CD14-positive monocyte (primary cell): Measurements from ENCODE around the gene FOXK2. TPM values are rescaled to one million over a fixed set of nuclear protein-coding genes. Genes with fewer than 3 reads are reported as not detected.

ENCODE experiments used
- DNase-seq, 3 donors: peaks; one replicate each; pipeline ENCODE4 v3.0.0-alpha.2; 2011 to 2022
- H2AFZ ChIP-seq: 2 replicates; pipeline ENCODE4 v1.6.0; 2012; ENCODE audit warnings: mild to moderate bottlenecking, low read depth, low read length, inconsistent platforms; ENCODE audit not compliant: insufficient read depth, poor library complexity, severe bottlenecking
- H3K27ac ChIP-seq, 2 donors: 1 replicate in 1 of 2; 2 replicates in 1 of 2; pipeline ENCODE4 v1.5.1; 2012 to 2013; ENCODE audit warnings: low read length in 2 of 2, control low read depth in 1 of 2, inconsistent platforms in 1 of 2, low read depth in 1 of 2, mild to moderate bottlenecking in 1 of 2
- H3K27me3 ChIP-seq, 2 donors: one replicate each; pipeline versions ENCODE4 v1.6.0 to v1.6.1; 2011 to 2013; ENCODE audit warnings: low read length in 2 of 2; ENCODE audit not compliant: control insufficient read depth in 2 of 2, insufficient read depth in 2 of 2
- H3K36me3 ChIP-seq, 2 donors: replicated peaks in 1 of 2; 1 replicate in 1 of 2; 2 replicates in 1 of 2; pipeline versions ENCODE4 v1.5.1 to v1.6.1; 2012 to 2013; ENCODE audit warnings: low read length in 2 of 2, control low read depth in 1 of 2, inconsistent platforms in 1 of 2, mild to moderate bottlenecking in 1 of 2; ENCODE audit not compliant: insufficient read depth in 2 of 2, control insufficient read depth in 1 of 2
- H3K4me1 ChIP-seq, 2 donors: 1 replicate in 1 of 2; 2 replicates in 1 of 2; pipeline versions ENCODE4 v1.5.1 to v1.6.1; 2012 to 2013; ENCODE audit warnings: low read length in 2 of 2, control low read depth in 1 of 2, inconsistent platforms in 1 of 2, mild to moderate bottlenecking in 1 of 2, moderate library complexity in 1 of 2; ENCODE audit not compliant: insufficient read depth in 2 of 2, control insufficient read depth in 1 of 2
- H3K4me2 ChIP-seq: replicated peaks from 2 replicates; pipeline ENCODE3; 2012; ENCODE audit warnings: low read length, moderate library complexity, mild to moderate bottlenecking; ENCODE audit not compliant: poor library complexity, severe bottlenecking; ENCODE audit errors: extremely low read depth
- H3K4me3 ChIP-seq, 3 experiments: fragments of 200-600 bp in 1 of 3; sonication (generic) in 1 of 3; replicated peaks in 1 of 3; 1 replicate in 2 of 3; 2 replicates in 1 of 3; pipeline ENCODE4 v1.5.1; 2011 to 2013; ENCODE audit warnings: low read length in 3 of 3, mild to moderate bottlenecking in 3 of 3, control low read depth in 2 of 3, low read depth in 2 of 3, inconsistent platforms in 1 of 3, moderate library complexity in 1 of 3
- H3K79me2 ChIP-seq: 2 replicates; pipeline ENCODE4 v1.6.0; 2012; ENCODE audit warnings: mild to moderate bottlenecking, control low read depth, inconsistent platforms, low read length, moderate library complexity; ENCODE audit not compliant: insufficient read depth
- H3K9ac ChIP-seq: 2 replicates; pipeline ENCODE4 v1.6.0; 2017; ENCODE audit warnings: low read length, mild to moderate bottlenecking; ENCODE audit not compliant: insufficient read depth, poor library complexity, severe bottlenecking
- H3K9me3 ChIP-seq, 2 donors: replicated peaks in 1 of 2; 1 replicate in 1 of 2; 2 replicates in 1 of 2; pipeline versions ENCODE4 v1.5.1 to v1.6.1; 2012 to 2013; ENCODE audit warnings: low read length in 2 of 2, control low read depth in 1 of 2; ENCODE audit not compliant: control insufficient read depth in 1 of 2, insufficient read depth in 1 of 2
- H4K20me1 ChIP-seq: 2 replicates; pipeline ENCODE4 v1.6.0; 2012; ENCODE audit warnings: mild to moderate bottlenecking, low read length, control low read depth, moderate library complexity; ENCODE audit not compliant: insufficient read depth
- H3K27ac Mint-ChIP-seq, 7 donors: one replicate each; pipeline ENCODE4 v1.8.0; 2020; ENCODE audit warnings: mild to moderate bottlenecking in 7 of 7, mixed read lengths in 7 of 7, moderate library complexity in 6 of 7, inconsistent platforms in 2 of 7
- H3K27me3 Mint-ChIP-seq, 3 donors: one replicate each; pipeline ENCODE4 v1.8.0; 2021 to 2022; ENCODE audit warnings: low read depth in 3 of 3, mild to moderate bottlenecking in 3 of 3, mixed read lengths in 3 of 3, moderate library complexity in 3 of 3, inconsistent platforms in 1 of 3
- H3K36me3 Mint-ChIP-seq, 2 donors: one replicate each; pipeline ENCODE4 v1.8.0; 2020; ENCODE audit warnings: mixed read lengths in 2 of 2, inconsistent platforms in 1 of 2, mild to moderate bottlenecking in 1 of 2
- H3K4me1 Mint-ChIP-seq: one replicate; pipeline ENCODE4 v1.8.0; 2020; ENCODE audit warnings: mild to moderate bottlenecking, mixed read lengths
- H3K4me3 Mint-ChIP-seq, 2 donors: one replicate each; pipeline ENCODE4 v1.8.0; 2020; ENCODE audit warnings: mild to moderate bottlenecking in 2 of 2, mixed read lengths in 2 of 2, moderate library complexity in 1 of 2
- H3K9me3 Mint-ChIP-seq, 7 donors: one replicate each; pipeline ENCODE4 v1.8.0; 2020 to 2022; ENCODE audit warnings: mixed read lengths in 7 of 7, mild to moderate bottlenecking in 6 of 7, moderate library complexity in 6 of 7, inconsistent platforms in 2 of 7
- WGBS: methylation state at CpG from one replicate; pipeline ENCODE4 v1.1.5; 2013; ENCODE audit warnings: missing lambda C conversion rate; ENCODE audit not compliant: insufficient coverage; 5-methylcytosine and 5-hydroxymethylcytosine counted together
- intact Hi-C, 2 donors: fragments of 100-400 bp; cut with micrococcal nuclease; formaldehyde crosslinking; loops; one replicate each; pipeline versions ENCODE4 v1.15.0 to v1.15.1; 2023
- polyA plus RNA-seq, 3 donors: library from polyadenylated mRNA; depleted of rRNA in 1 of 3; unstranded in 2 of 3; stranded (reverse) in 1 of 3; fragments of 300-500 nt in 2 of 3; fragments of >200 nt in 1 of 3; fragmentation: Illumina TruSeq in 2 of 3; gene quantifications; 1 replicate in 2 of 3; 2 replicates in 1 of 3; pipeline ENCODE4 v1.2.3, GENCODE V29; 2012 to 2021
- TF ChIP-seq, protein P1 (sequence below): fragments of 200-600 bp; IDR thresholded peaks from one replicate; pipeline ENCODE4 v1.8.0; 2022; ENCODE audit warnings: antibody characterized with exemption, mild to moderate bottlenecking

Gene FOXK2
- polyA plus RNA-seq, 3 donors, result 3.5 to 18.4 (median 4.7) TPM

DNA sequence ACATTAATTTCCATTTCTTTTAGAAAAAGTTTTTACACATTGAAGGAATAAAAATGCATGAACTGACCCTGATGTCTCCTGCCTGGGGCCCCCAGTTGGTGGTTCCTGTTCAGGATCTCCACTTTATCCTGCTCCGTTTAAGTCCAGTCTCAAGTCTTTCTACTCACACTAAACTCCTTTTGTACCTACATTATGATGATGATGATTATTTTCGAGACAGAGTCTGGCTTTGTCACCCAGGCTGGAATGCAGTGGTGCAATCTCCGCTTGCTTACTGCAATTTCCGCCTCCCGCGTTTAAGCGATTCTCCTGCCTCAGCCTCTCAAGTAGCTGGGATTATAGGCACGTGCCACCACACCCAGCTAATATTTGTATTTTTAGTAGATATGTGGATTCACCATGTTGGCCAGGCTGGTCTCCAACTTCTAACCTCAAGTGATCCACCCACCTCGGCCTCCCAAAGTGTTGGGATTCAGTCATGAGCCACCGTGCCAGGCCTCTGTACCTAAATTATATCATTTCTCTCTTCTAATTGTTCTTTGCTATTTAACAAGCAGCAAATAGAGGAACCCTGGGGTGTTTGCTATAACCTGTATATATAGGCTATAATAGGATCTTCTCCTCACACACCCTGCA lies 2.2 kb upstream of the FOXK2 start:
- H3K27ac ChIP-seq, result no peak overlapping the region
- peaks cover 19% of the 10 kb centered on the region for H3K4me1 Mint-ChIP-seq
- peaks cover 2 to 4% of the 10 kb centered on the region in 2 donors for H3K36me3 Mint-ChIP-seq
- H3K4me3 Mint-ChIP-seq, result no peak overlapping the region
- no peak overlapping the region for H3K4me2 ChIP-seq
- TF ChIP-seq, protein P1, sequence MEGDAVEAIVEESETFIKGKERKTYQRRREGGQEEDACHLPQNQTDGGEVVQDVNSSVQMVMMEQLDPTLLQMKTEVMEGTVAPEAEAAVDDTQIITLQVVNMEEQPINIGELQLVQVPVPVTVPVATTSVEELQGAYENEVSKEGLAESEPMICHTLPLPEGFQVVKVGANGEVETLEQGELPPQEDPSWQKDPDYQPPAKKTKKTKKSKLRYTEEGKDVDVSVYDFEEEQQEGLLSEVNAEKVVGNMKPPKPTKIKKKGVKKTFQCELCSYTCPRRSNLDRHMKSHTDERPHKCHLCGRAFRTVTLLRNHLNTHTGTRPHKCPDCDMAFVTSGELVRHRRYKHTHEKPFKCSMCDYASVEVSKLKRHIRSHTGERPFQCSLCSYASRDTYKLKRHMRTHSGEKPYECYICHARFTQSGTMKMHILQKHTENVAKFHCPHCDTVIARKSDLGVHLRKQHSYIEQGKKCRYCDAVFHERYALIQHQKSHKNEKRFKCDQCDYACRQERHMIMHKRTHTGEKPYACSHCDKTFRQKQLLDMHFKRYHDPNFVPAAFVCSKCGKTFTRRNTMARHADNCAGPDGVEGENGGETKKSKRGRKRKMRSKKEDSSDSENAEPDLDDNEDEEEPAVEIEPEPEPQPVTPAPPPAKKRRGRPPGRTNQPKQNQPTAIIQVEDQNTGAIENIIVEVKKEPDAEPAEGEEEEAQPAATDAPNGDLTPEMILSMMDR, result no peak
- H4K20me1 ChIP-seq, result peaks cover 22% of the 10 kb centered on the region
- no peaks in the 10 kb centered on the region for H3K9me3 ChIP-seq
- no peak overlapping the region for H2AFZ ChIP-seq
- peak in 2 of 3 donors; percentile 15 to 27 for DNase-seq
- H3K4me1 ChIP-seq, result peaks cover 20 to 26% of the 10 kb centered on the region in 2 donors
- no peak overlapping the region for H3K9ac ChIP-seq
- H3K4me3 ChIP-seq, result no peak overlapping the region
- no peaks in the 10 kb centered on the region for H3K36me3 ChIP-seq
- peak overlapping the region in 6 of 7 donors; percentile 23 to 62 (median 34) for H3K27ac Mint-ChIP-seq
- intact Hi-C loops, result loop anchor here in 1 of 2 donors (5.0 kb wide), 1 partner anchor 35 kb away; no protein-coding TSS in a partner anchor
- H3K27me3 ChIP-seq, result no peaks in the 10 kb centered on the region
- H3K27me3 Mint-ChIP-seq, result peaks cover 0 to 2% (median 0%) of the 10 kb centered on the region in 3 donors
- peaks cover 0 to 8% (median 2%) of the 10 kb centered on the region in 7 donors for H3K9me3 Mint-ChIP-seq
- H3K79me2 ChIP-seq, result peaks cover 25% of the 10 kb centered on the region
- no CpG with 5 or more reads among the region's 10 CpGs for WGBS

DNA sequence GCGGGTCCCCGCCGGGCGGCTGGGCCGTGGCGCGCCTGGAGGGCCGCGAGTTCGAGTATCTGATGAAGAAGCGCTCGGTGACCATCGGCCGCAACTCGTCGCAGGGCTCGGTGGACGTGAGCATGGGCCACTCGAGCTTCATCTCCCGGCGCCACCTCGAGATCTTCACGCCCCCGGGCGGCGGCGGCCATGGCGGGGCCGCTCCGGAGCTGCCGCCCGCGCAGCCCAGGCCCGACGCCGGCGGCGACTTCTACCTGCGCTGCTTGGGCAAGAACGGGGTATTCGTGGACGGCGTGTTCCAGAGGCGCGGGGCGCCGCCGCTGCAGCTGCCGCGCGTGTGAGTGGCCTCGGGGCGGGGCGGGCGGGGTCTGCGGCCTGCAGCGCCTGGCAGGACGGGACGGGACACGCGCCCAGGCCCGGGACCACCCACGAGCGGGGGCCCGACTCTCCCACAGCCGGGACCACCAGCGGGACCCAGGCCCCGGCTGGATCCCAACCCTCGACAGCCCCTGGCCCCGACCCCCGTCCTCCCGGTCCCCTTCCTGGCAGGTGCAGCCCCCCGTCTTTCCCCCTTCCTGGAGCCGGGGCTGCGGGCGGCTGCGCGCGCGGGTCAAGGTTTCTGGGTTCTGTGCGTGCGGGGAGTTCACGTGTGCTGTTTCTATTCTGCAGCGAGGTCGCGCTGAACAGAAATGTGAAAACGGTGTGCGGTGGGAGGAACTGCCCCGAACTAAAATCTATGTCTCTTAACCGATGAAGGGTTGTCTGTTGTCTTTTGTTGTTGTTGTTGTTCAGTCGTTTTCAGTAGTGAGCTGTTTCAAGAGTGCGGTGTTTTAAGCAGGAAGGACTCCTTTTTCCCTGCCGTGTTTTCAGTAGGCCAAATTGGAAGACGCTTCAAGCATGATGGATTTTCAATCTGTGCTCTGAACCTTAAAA lies 705 bp downstream of the FOXK2 start:
- H3K79me2 ChIP-seq, result peaks cover 54% of the 10 kb centered on the region
- TF ChIP-seq, protein P1, result no peak

More for the DNA sequence above, 705 bp downstream of the FOXK2 start:
- peak in 1 of 3 donors; percentile 14 for DNase-seq
- WGBS, result under 1% methylated on average over 84 of the region's 94 CpGs
- peaks cover 26 to 34% of the 10 kb centered on the region in 2 donors for H3K4me1 ChIP-seq
- no peaks in the 10 kb centered on the region for H3K36me3 ChIP-seq
- Mint-ChIP-seq H3K9me3 (peaks cover 0 to 2% (median 0%) of the 10 kb centered on the region in 7 donors), H3K4me3 (peak overlapping the region; percentile 86 to 90), H3K36me3 (peaks cover 2 to 4% of the 10 kb centered on the region in 2 donors), H3K27ac (peak overlapping the region; percentile 35 to 87 (median 68)), H3K4me1 (peaks cover 32% of the 10 kb centered on the region), H3K27me3 (no peaks in the 10 kb centered on the region)
- peak overlapping the region; percentile 70 for H3K9ac ChIP-seq
- intact Hi-C loops, result loop anchor here in 1 of 2 donors (1.0 to 5.0 kb wide), 2 partner anchors 23 to 32 kb away; no protein-coding TSS in a partner anchor
- H3K27me3 ChIP-seq, result no peaks in the 10 kb centered on the region
- H3K9me3 ChIP-seq, result no peaks in the 10 kb centered on the region
- peak overlapping the region; percentile 12 for H2AFZ ChIP-seq
- H3K4me2 ChIP-seq, result peak overlapping the region; percentile 93
- peaks cover 51% of the 10 kb centered on the region for H4K20me1 ChIP-seq
- H3K27ac ChIP-seq, result peak overlapping the region in 1 of 2 donors; percentile 67
- peak overlapping the region; percentile 55 to 86 (median 85) for H3K4me3 ChIP-seq
